ENCODE data around the gene PPP6R2. TPM values are rescaled to one million over a fixed set of nuclear protein-coding genes. Genes with fewer than 3 reads are reported as not detected.

Gene PPP6R2
- total and polyA plus RNA-seq, 2 donors (not counting 3 experiments of a cell fraction or from before 2014, with no cell fraction given) = 38.6 to 54.6 TPM

- Histone ChIP-seq H4K20me1 (replicated peaks; ENCODE audit: control insufficient read depth, extremely low read depth, insufficient read depth, low read length) (no peaks in the 10 kb centered on the region), H2AFZ (ENCODE audit: low read depth, low read length) (no peak overlapping the region), H3K36me3 (ENCODE audit: control insufficient read depth in 2 of 2, extremely low read depth in 1 of 2, insufficient read depth in 2 of 2, low read length in 2 of 2) (peaks cover 0 to 6% of the 10 kb centered on the region in 2 experiments), H3K4me2 (ENCODE audit: insufficient read depth, low read length) (no peak overlapping the region), H3K9me1 (replicated peaks; ENCODE audit: control insufficient read depth, extremely low read depth, insufficient read depth, low read length) (no peaks in the 10 kb centered on the region), H3K27ac (ENCODE audit: insufficient read depth, low read depth, low read length) (peak overlapping the region; percentile 79), H3K4me3 (replicated peaks in 1 of 3; ENCODE audit: insufficient read depth in 1 of 3, low read depth in 1 of 3, low read length in 3 of 3) (peak overlapping the region in 1 of 3 experiments; percentile 95), H3K79me2 (ENCODE audit: control insufficient read depth, insufficient read depth, low read length) (peaks cover 68% of the 10 kb centered on the region), H3K4me1 (ENCODE audit: control insufficient read depth, extremely low read depth, insufficient read depth, low read length) (peaks cover 33% of the 10 kb centered on the region), H3K27me3 (ENCODE audit: control insufficient read depth in 2 of 2, insufficient read depth in 2 of 2, low read length in 2 of 2) (no peaks in the 10 kb centered on the region), H3K9ac (replicated peaks; ENCODE audit: extremely low read depth, insufficient read depth, low read length) (no peak overlapping the region), H3K9me3 (replicated peaks; ENCODE audit: control insufficient read depth, insufficient read depth, low read length) (no peaks in the 10 kb centered on the region)
- intact Hi-C loops (cut with micrococcal nuclease) (loop anchor here (5.0 kb wide), 1 partner anchor 38 kb away; the partner anchor contains the start of gene PPP6R2), dilution Hi-C loops (cut with MboI; ENCODE audit: extremely low pct_ligation_motif_present, low sequenced_read_pairs) (no loop called here)
- ChIA-PET CTCF (interaction anchor here (1.0 to 3.6 kb wide), 6 partner anchors 11 to 37 kb away, joined by 3 to 26 read pairs (median 10); no protein-coding TSS in a partner anchor), POLR2A (interaction anchor here (0.9 kb wide), 1 partner anchor 11 kb away, joined by 4 read pairs; no protein-coding TSS in a partner anchor)
- no peak for FAIRE-seq
- no TSS peak for BruUV-seq (replicated peaks)
- no peak for TF ChIP-seq POLR2A (IDR thresholded peaks at IDR 0.05; ENCODE audit: low read depth, low read length)
- TF ChIP-seq, protein P1, sequence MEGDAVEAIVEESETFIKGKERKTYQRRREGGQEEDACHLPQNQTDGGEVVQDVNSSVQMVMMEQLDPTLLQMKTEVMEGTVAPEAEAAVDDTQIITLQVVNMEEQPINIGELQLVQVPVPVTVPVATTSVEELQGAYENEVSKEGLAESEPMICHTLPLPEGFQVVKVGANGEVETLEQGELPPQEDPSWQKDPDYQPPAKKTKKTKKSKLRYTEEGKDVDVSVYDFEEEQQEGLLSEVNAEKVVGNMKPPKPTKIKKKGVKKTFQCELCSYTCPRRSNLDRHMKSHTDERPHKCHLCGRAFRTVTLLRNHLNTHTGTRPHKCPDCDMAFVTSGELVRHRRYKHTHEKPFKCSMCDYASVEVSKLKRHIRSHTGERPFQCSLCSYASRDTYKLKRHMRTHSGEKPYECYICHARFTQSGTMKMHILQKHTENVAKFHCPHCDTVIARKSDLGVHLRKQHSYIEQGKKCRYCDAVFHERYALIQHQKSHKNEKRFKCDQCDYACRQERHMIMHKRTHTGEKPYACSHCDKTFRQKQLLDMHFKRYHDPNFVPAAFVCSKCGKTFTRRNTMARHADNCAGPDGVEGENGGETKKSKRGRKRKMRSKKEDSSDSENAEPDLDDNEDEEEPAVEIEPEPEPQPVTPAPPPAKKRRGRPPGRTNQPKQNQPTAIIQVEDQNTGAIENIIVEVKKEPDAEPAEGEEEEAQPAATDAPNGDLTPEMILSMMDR (IDR thresholded peaks at IDR 0.05; ENCODE audit: extremely low read depth in 1 of 2, insufficient read depth in 1 of 2, low read depth in 1 of 2, low read length in 2 of 2) = no peak
- no peak for TF ChIP-seq GATA2 (IDR thresholded peaks at IDR 0.05; ENCODE audit: insufficient read depth, insufficient read length, low read depth, low read length)
- no peak for TF ChIP-seq JUN (IDR thresholded peaks at IDR 0.05; ENCODE audit: borderline replicate concordance, insufficient read depth, insufficient read length, low read depth)
- no peak for TF ChIP-seq EZH2 (IDR thresholded peaks at IDR 0.05; ENCODE audit: borderline replicate concordance, low read depth, low read length, severe bottlenecking)
- no peak for TF ChIP-seq POLR2AphosphoS5 (IDR thresholded peaks at IDR 0.05; ENCODE audit: insufficient read depth, low read depth, low read length)
- TF ChIP-seq FOS (IDR thresholded peaks at IDR 0.05; ENCODE audit: borderline replicate concordance, insufficient read depth, low read length) = no peak
- TF ChIP-seq MAX (IDR thresholded peaks at IDR 0.05; ENCODE audit: insufficient read depth, insufficient read length) = no peak
- no peak for TF ChIP-seq MYC (IDR thresholded peaks at IDR 0.05; ENCODE audit: low read depth, low read length)
- no peak for DNase-seq (ENCODE audit: low read depth, low spot score)
These were observed 38.4 kb upstream of the PPP6R2 start for GRCh38 chr22:50304528-50305392.
